GM12874 (cell line): ENCODE measurements around the gene NFKBIA.

ENCODE experiments used
- TF ChIP-seq, protein P1 (sequence below): IDR thresholded peaks from 2 replicates; pipeline ENCODE4 v1.5.1; 2011; ENCODE audit warnings: low read depth, mild to moderate bottlenecking, control low read depth, low read length, moderate library complexity; ENCODE audit not compliant: insufficient read depth

The NFKBIA gene

GRCh38 chr14:35416108-35416750, 11.7 kb upstream of the NFKBIA start:
- TF ChIP-seq, protein P1, sequence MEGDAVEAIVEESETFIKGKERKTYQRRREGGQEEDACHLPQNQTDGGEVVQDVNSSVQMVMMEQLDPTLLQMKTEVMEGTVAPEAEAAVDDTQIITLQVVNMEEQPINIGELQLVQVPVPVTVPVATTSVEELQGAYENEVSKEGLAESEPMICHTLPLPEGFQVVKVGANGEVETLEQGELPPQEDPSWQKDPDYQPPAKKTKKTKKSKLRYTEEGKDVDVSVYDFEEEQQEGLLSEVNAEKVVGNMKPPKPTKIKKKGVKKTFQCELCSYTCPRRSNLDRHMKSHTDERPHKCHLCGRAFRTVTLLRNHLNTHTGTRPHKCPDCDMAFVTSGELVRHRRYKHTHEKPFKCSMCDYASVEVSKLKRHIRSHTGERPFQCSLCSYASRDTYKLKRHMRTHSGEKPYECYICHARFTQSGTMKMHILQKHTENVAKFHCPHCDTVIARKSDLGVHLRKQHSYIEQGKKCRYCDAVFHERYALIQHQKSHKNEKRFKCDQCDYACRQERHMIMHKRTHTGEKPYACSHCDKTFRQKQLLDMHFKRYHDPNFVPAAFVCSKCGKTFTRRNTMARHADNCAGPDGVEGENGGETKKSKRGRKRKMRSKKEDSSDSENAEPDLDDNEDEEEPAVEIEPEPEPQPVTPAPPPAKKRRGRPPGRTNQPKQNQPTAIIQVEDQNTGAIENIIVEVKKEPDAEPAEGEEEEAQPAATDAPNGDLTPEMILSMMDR = no peak

GRCh38 chr14:35414365-35414764, 9.8 kb upstream of the NFKBIA start:
- TF ChIP-seq, protein P1 = no peak

DNA sequence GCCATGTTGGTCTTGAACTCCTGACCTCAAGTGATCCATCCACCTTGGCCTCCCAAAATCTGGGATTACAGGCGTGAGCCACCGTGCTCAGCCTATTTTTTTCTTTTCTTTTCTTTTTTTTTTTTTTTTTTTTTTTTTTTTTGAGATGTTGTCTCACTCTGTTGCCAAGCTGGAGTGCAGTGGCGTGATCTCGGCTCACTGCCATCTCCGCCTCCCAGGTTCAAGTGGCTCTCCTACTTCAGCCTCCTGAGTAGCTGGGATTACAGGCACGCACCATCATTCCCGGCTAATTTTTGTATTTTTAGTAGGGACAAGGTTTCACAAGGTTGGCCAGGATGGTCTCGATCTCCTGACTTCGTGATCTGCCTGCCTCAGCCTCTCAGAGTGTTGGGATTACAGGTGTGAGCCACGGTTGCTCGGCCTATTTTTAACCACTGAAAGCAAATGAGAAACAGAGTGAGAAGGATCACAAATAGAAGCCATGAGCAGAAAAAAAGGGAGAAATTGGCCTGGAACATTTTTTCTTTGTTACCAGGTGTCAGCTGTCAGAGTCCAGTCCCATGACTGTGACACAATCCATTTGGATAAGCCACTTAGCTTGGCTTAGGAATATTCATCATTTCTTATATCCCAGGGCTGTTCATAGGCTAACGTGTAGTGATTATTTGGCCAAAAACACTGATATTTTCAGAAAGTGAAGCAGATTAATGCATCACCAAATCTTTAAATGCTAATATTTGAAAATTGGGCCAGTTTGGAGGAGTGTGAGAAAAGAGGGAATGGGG, 7.9 kb upstream of the NFKBIA start:
- TF ChIP-seq, protein P1 = no peak

DNA sequence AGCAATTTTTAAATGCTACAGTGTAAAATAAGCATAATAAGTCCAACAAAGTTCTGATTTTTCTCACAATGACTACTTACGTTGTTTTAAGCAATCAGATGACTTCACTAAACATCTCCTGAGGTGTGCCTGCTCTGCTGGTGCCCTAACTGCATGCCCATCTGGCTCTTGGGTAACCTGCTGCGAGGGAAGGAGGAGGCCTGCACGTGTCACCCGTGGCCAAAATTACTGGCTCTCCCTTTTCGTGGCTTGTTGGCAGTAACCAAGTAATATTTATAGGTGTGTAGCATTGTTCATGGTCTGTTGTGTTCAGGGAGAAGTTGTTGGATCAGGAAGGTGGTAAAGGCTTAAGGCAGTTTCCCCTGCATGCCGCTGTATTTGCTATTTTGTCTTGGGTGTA, 6.3 kb upstream of the NFKBIA start:
- TF ChIP-seq, protein P1 = no peak

GRCh38 chr14:35409595-35409994, 5.0 kb upstream of the NFKBIA start:
- TF ChIP-seq, protein P1 = no peak

GRCh38 chr14:35408026-35408425, 3.5 kb upstream of the NFKBIA start:
- TF ChIP-seq, protein P1 = no peak

DNA sequence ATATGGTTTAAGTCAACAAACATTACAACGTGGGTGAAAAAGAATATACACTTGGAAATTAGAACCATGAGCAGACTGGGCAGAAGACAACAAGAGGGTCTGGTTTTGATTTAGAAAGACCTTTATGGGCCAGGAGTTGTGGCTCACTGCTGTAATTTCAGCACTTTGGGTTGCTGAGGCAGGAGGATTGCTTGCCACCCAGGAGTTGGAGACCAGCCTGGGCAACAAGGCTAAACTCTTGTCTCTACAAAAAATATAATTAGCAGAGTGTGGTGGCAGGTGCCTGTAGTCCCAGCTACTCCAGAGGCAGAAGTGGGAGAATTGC, 2.7 kb upstream of the NFKBIA start:
- TF ChIP-seq, protein P1 = no peak
